ENCODE measurements around the gene WDFY4. TPM values are rescaled to one million over a fixed set of nuclear protein-coding genes. Genes with fewer than 3 reads are reported as not detected.

WDFY4 gene
- total and polyA plus RNA-seq, 2 experiments from 2014 or later, result 0.14 TPM; not detected in 1

Small RNA genes lying within 50 kb of the gene (microRNA-seq; reads per million reads assigned to microRNA genes)
- not detected for gene MIR4294

Small RNA genes lying within 50 kb of the gene (small RNA-seq; reads per million reads assigned to genes)
- not detected for gene MIR4294 (ENCODE audit: low replicate concordance)

Other genes with a start within 250 kb of the WDFY4 start
- gene ARHGAP22, start 79.8 kb upstream of the WDFY4 start, total RNA-seq (2014; rRNA removed; shearing (Covaris generic)), result 10.7 and 11.3 TPM in 2 replicates
- 4.8 and 5.5 TPM in 2 replicates for gene ARHGAP22, start 79.8 kb upstream of the WDFY4 start, polyA plus RNA-seq (2016; fragmentation: Nextera tagmentation; extraction: Ambion mirVana)